IMR-90 (cell line): ENCODE results near the gene TTLL8. TPM values are rescaled to one million over a fixed set of nuclear protein-coding genes. Genes with fewer than 3 reads are reported as not detected.

Source experiments
- ATAC-seq: fragments of 200-7000 bp; cut with Tn5 transposase; 2 replicates; pipeline ENCODE4 v1.9.1; 2020; ENCODE audit warnings: low read depth, mild to moderate bottlenecking, moderate library complexity
- BruUV-seq: library from RNA; stranded (reverse); fragments of 400-500 nt; replicated peaks from 2 replicates; lab custom pipeline; 2021; lab: Mats Ljungman, UMichigan
- CTCF ChIA-PET: fragments of 300-600 bp; formaldehyde crosslinking; extraction: SDS; loops from one replicate; lab custom pipeline; 2021; ENCODE audit warnings: antibody characterized with exemption; lab: Yijun Ruan, JAX
- POLR2A ChIA-PET: fragments of 300-600 bp; sonication (Branson Sonifier 250); formaldehyde crosslinking; loops from one replicate; lab custom pipeline; 2022; ENCODE audit warnings: antibody characterized with exemption; ENCODE audit not compliant: unreplicated experiment; lab: Charles Lee
- DNase-seq: peaks from one replicate; pipeline ENCODE4 v3.0.0; 2013
- H2AFZ ChIP-seq: replicated peaks from 2 replicates; pipeline ENCODE3; 2013; ENCODE audit warnings: low read length, mild to moderate bottlenecking; ENCODE audit not compliant: poor library complexity
- H2AK5ac ChIP-seq: 2 replicates; pipeline ENCODE4 v1.6.1; 2013; ENCODE audit warnings: low read depth, low read length, inconsistent platforms
- H2AK9ac ChIP-seq: replicated peaks from 2 replicates; pipeline ENCODE3; 2013; ENCODE audit warnings: mild to moderate bottlenecking, low read depth, low read length, moderate library complexity; ENCODE audit not compliant: poor library complexity
- H2BK120ac ChIP-seq: 2 replicates; pipeline ENCODE4 v1.6.1; 2013; ENCODE audit warnings: low read depth, low read length, inconsistent platforms
- H2BK15ac ChIP-seq: 3 replicates; pipeline ENCODE4 v1.6.1; 2013; ENCODE audit warnings: low read depth, low read length, inconsistent platforms
- H2BK20ac ChIP-seq: 2 replicates; pipeline ENCODE4 v1.6.1; 2013; ENCODE audit warnings: low read depth, mild to moderate bottlenecking, inconsistent platforms, low read length, moderate library complexity
- H2BK5ac ChIP-seq: 2 replicates; pipeline ENCODE4 v1.6.1; 2013; ENCODE audit warnings: mild to moderate bottlenecking, low read depth, low read length, inconsistent platforms; ENCODE audit not compliant: poor library complexity, severe bottlenecking
- H3K14ac ChIP-seq: replicated peaks from 2 replicates; pipeline ENCODE4 v1.6.1; 2013; ENCODE audit warnings: low read depth, low read length, inconsistent platforms
- H3K18ac ChIP-seq: 2 replicates; pipeline ENCODE4 v1.6.1; 2013; ENCODE audit warnings: low read depth, low read length, control low read depth
- H3K23ac ChIP-seq: 2 replicates; pipeline ENCODE4 v1.6.1; 2013; ENCODE audit warnings: low read depth, low read length, inconsistent platforms
- H3K27ac ChIP-seq: 2 replicates; pipeline ENCODE4 v1.5.1; 2013; ENCODE audit warnings: mild to moderate bottlenecking, control low read depth, low read length; ENCODE audit not compliant: insufficient read depth
- H3K27me3 ChIP-seq: 2 replicates; pipeline ENCODE4 v1.6.1; 2013; ENCODE audit warnings: low read length; ENCODE audit not compliant: control insufficient read depth, insufficient read depth
- H3K36me3 ChIP-seq: 2 replicates; pipeline ENCODE4 v1.6.1; 2013; ENCODE audit warnings: low read length, mixed read lengths; ENCODE audit not compliant: control insufficient read depth, insufficient read depth
- H3K4ac ChIP-seq: 2 replicates; pipeline ENCODE4 v1.6.1; 2013; ENCODE audit warnings: low read depth, low read length, inconsistent platforms
- H3K4me1 ChIP-seq: 2 replicates; pipeline ENCODE4 v1.6.1; 2013; ENCODE audit warnings: low read length, mixed read lengths; ENCODE audit not compliant: control insufficient read depth, insufficient read depth
- H3K4me2 ChIP-seq: 2 replicates; pipeline ENCODE4 v1.6.1; 2013; ENCODE audit warnings: low read depth, mild to moderate bottlenecking, control low read depth, low read length, moderate library complexity
- H3K4me3 ChIP-seq: 2 replicates; pipeline ENCODE4 v1.5.1; 2013; ENCODE audit warnings: low read depth, mild to moderate bottlenecking, control low read depth, low read length, moderate library complexity; ENCODE audit not compliant: insufficient read depth
- H3K56ac ChIP-seq: 2 replicates; pipeline ENCODE4 v1.6.1; 2013; ENCODE audit warnings: low read length, inconsistent platforms; ENCODE audit not compliant: insufficient read depth; ENCODE audit errors: extremely low read depth
- H3K79me1 ChIP-seq, 2 experiments: 2 replicates each; pipeline ENCODE4 v1.6.1; 2013; ENCODE audit warnings: low read length in 2 of 2, inconsistent platforms in 1 of 2, low read depth in 1 of 2
- H3K9ac ChIP-seq: 2 replicates; pipeline ENCODE4 v1.6.1; 2013; ENCODE audit warnings: low read depth, low read length, control low read depth
- H3K9me1 ChIP-seq: 2 replicates; pipeline ENCODE4 v1.6.1; 2013; ENCODE audit warnings: low read length, inconsistent platforms; ENCODE audit not compliant: insufficient read depth
- H3K9me3 ChIP-seq: 2 replicates; pipeline ENCODE4 v1.6.1; 2013; ENCODE audit warnings: low read length; ENCODE audit not compliant: control insufficient read depth, insufficient read depth
- H4K20me1 ChIP-seq: 2 replicates; pipeline ENCODE4 v1.6.1; 2013; ENCODE audit warnings: low read length, inconsistent platforms; ENCODE audit not compliant: insufficient read depth
- H4K5ac ChIP-seq: 2 replicates; pipeline ENCODE4 v1.6.1; 2013; ENCODE audit warnings: mild to moderate bottlenecking, low read depth, low read length, control low read depth
- H4K8ac ChIP-seq, 2 experiments: 2 replicates each; pipeline ENCODE4 v1.6.1; 2013; ENCODE audit warnings: low read depth in 2 of 2, low read length in 2 of 2, control low read depth in 1 of 2, inconsistent platforms in 1 of 2
- H4K91ac ChIP-seq: 2 replicates; pipeline ENCODE4 v1.6.1; 2013; ENCODE audit warnings: low read depth, low read length, inconsistent platforms; ENCODE audit not compliant: insufficient read depth
- BHLHE40 ChIP-seq: fragments of 150-350 bp; IDR thresholded peaks from 2 replicates; pipeline ENCODE4 v1.6.1; 2016; ENCODE audit warnings: mild to moderate bottlenecking, low read depth, low read length
- CEBPB ChIP-seq: IDR thresholded peaks from 2 replicates; pipeline ENCODE4 v1.6.1; 2012; ENCODE audit warnings: low read depth, low read length, improper control_type of control experiment
- CHD1 ChIP-seq: IDR thresholded peaks from 2 replicates; pipeline ENCODE4 v1.6.1; 2012; ENCODE audit warnings: low read depth, low read length, improper control_type of control experiment
- CTCF ChIP-seq: conservative IDR thresholded peaks from 2 replicates; pipeline ENCODE4 v1.5.1; 2012; ENCODE audit warnings: mild to moderate bottlenecking, low read depth, low read length, improper control_type of control experiment
- FOS ChIP-seq: fragments of 150-350 bp; IDR thresholded peaks from 2 replicates; pipeline ENCODE4 v1.6.1; 2016; ENCODE audit warnings: low read depth, low read length
- MAFK ChIP-seq: IDR thresholded peaks from 2 replicates; pipeline ENCODE4 v1.6.1; 2012; ENCODE audit warnings: low read depth, low read length, improper control_type of control experiment
- MAZ ChIP-seq: IDR thresholded peaks from 2 replicates; pipeline ENCODE4 v1.6.1; 2012; ENCODE audit warnings: low read depth, mild to moderate bottlenecking, low read length, improper control_type of control experiment, moderate library complexity, borderline replicate concordance
- MXI1 ChIP-seq: IDR thresholded peaks from 2 replicates; pipeline ENCODE4 v1.6.1; 2012; ENCODE audit warnings: low read depth, mild to moderate bottlenecking, low read length, moderate library complexity, borderline replicate concordance
- NFE2L2 ChIP-seq: fragments of 150-350 bp; IDR thresholded peaks from 2 replicates; pipeline ENCODE4 v1.6.1; 2016; ENCODE audit warnings: low read depth, mild to moderate bottlenecking, low read length
- POLR2A ChIP-seq: IDR thresholded peaks from 2 replicates; pipeline ENCODE4 v1.6.1; 2012; ENCODE audit warnings: mild to moderate bottlenecking, low read depth, low read length
- RAD21 ChIP-seq: IDR thresholded peaks from 2 replicates; pipeline ENCODE4 v1.6.1; 2012; ENCODE audit warnings: low read length, improper control_type of control experiment
- RCOR1 ChIP-seq: IDR thresholded peaks from 2 replicates; pipeline ENCODE4 v1.6.1; 2012; ENCODE audit warnings: mild to moderate bottlenecking, low read length, improper control_type of control experiment; ENCODE audit not compliant: insufficient replicate concordance
- RFX5 ChIP-seq: IDR thresholded peaks from 2 replicates; pipeline ENCODE4 v1.8.0; 2012; ENCODE audit warnings: low read depth, mild to moderate bottlenecking, low read length, moderate library complexity
- SMC3 ChIP-seq: fragments of 150-350 bp; IDR thresholded peaks from 2 replicates; pipeline ENCODE4 v1.6.1; 2016; ENCODE audit warnings: low read depth, mild to moderate bottlenecking, antibody characterized with exemption, low read length, moderate library complexity
- WGBS, 2 experiments: methylation state at CpG; one replicate each; pipeline versions ENCODE4 v1.1.5 to v1.1.7; 2013; ENCODE audit warnings: missing lambda C conversion rate in 2 of 2; ENCODE audit not compliant: insufficient read length in 1 of 2; ENCODE audit errors: extremely low coverage in 2 of 2; 5-methylcytosine and 5-hydroxymethylcytosine counted together
- dilution Hi-C: fragments of 300-500 bp; cut with HindIII; formaldehyde crosslinking; loops from one replicate; pipeline ENCODE4 v1.14.3; 2018; ENCODE audit warnings: low sequenced_read_pairs; ENCODE audit not compliant: unreplicated experiment
- in situ Hi-C: fragments of 300-500 bp; cut with MboI; formaldehyde crosslinking; loops from 3 replicates; pipeline ENCODE4 v1.14.3; 2019; ENCODE audit warnings: low sequenced_read_pairs, inconsistent platforms, mixed read lengths
- intact Hi-C: fragments of 100-400 bp; cut with micrococcal nuclease; formaldehyde crosslinking; loops from 2 replicates; pipeline ENCODE4 v1.10.0; 2022
- polyA plus RNA-seq, 3 experiments: library from polyadenylated mRNA; depleted of rRNA; stranded (reverse); fragments of >200 nt; gene quantifications; 2 replicates each; pipeline ENCODE4 v1.2.3, GENCODE V29; 2012; ENCODE audit warnings: low replicate concordance in 1 of 3
- total RNA-seq: library from RNA; depleted of rRNA; stranded (reverse); fragments of >200 nt; gene quantifications from 2 replicates; pipeline ENCODE4 v1.2.3, GENCODE V29; 2012
- TF ChIP-seq, protein P1 (sequence below): fragments of 150-350 bp; IDR thresholded peaks from 2 replicates; pipeline ENCODE4 v1.6.1; 2017; ENCODE audit warnings: mild to moderate bottlenecking, antibody characterized with exemption, low read length, low read depth

TTLL8 gene
- total and polyA plus RNA-seq, 2 of the 4 experiments (the other 2 are of a cell fraction) = not detected

DNA sequence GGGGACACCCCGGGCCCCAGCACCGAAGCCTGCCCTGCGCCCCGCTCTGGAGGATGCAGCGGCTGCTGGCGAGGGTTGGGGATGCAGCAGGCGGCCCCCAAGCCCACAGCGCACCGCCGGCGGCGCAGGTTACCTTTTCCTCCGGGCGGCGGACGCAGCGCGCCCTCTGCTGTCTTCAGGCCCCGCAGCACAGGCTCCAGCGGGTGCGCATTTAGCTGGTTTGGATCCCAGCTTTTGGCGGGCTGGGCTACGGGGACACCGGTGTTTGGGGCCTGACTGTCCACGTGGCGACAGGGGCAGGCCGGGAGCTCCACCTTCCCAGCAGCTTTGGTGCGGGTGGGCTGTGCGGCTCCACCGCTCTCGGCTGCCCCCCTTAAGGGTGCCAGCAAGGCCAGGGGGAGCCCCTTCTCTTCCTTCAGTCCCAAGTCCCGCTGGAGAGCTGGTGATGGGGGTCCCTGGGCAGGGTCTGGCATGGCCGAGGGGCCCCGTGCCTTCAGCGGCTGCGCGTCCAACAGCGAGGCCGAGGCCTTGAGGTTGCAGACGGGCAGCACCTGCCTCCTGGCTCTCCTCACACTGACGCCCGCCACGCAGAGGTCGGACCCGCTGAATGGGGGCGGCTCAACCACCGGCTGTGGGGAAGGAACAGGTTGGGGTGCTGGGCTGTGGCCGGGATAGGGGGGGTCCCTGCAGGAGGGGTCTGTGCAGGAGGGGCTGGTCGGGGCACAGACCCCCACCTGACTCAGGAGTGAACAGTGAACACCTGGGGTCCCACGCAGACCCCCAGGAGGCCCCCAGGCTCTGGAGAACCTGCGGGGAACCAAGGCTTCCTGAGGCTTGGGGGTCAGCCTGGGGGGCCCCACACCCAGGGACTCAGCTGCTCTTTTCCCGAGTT is 27.6 kb downstream of the TTLL8 start:
- POLR2A ChIA-PET = no interaction called here
- peak; percentile 54 for DNase-seq
- dilution Hi-C loops = no loop called here
- 0 out of 2 replicates have a peak, but pooled peaks have one; percentile 38 for TF ChIP-seq POLR2A
- TF ChIP-seq MAFK = no peak
- TF ChIP-seq RAD21 = peak; percentile 96
- TF ChIP-seq NFE2L2 = no peak
- no peak for TF ChIP-seq CHD1
- no peak for TF ChIP-seq FOS
- TF ChIP-seq, protein P1, sequence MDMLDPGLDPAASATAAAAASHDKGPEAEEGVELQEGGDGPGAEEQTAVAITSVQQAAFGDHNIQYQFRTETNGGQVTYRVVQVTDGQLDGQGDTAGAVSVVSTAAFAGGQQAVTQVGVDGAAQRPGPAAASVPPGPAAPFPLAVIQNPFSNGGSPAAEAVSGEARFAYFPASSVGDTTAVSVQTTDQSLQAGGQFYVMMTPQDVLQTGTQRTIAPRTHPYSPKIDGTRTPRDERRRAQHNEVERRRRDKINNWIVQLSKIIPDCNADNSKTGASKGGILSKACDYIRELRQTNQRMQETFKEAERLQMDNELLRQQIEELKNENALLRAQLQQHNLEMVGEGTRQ = no peak
- no peak for TF ChIP-seq MXI1
- TF ChIP-seq SMC3 = peak; percentile 98
- TF ChIP-seq RFX5 = no peak
- no peak for TF ChIP-seq CEBPB
- no peak for TF ChIP-seq RCOR1
- TF ChIP-seq MAZ = peak; percentile 57; the same call in 1 of the 2 replicates
- no peak for TF ChIP-seq BHLHE40
- peak; percentile 95 for TF ChIP-seq CTCF

More for the DNA sequence above, 27.6 kb downstream of the TTLL8 start:
- H3K9me3 ChIP-seq = no peaks in the 10 kb centered on the region
- no peaks in the 10 kb centered on the region for H3K36me3 ChIP-seq
- in situ Hi-C loops = loop anchor here (5.0 kb wide), 1 partner anchor 98 kb away; no protein-coding TSS in a partner anchor
- ATAC-seq = peak; percentile 96
- H3K4me1 ChIP-seq = no peaks in the 10 kb centered on the region; the same call in 1 of the 2 replicates
- no peak overlapping the region for H3K14ac ChIP-seq
- no peak overlapping the region for H3K4me3 ChIP-seq
- H3K4ac ChIP-seq = no peak overlapping the region
- peak overlapping the region; percentile 67 for H2AFZ ChIP-seq
- no peak overlapping the region for H2AK5ac ChIP-seq
- H3K18ac ChIP-seq = no peak overlapping the region
- H3K79me1 ChIP-seq = no peaks in the 10 kb centered on the region
- peak overlapping the region; percentile 61 for H2AK9ac ChIP-seq
- no peak overlapping the region for H3K9ac ChIP-seq
- H4K5ac ChIP-seq = no peak overlapping the region
- intact Hi-C loops = loop anchor here (1.0 kb wide), 1 partner anchor 99 kb away; no protein-coding TSS in a partner anchor
- CTCF ChIA-PET = interaction anchor here (0.6 to 1.7 kb wide), 16 partner anchors 11 to 263 kb away, joined by 3 to 12 read pairs (median 3); no protein-coding TSS in a partner anchor
- H2BK5ac ChIP-seq = no peak overlapping the region
- H4K20me1 ChIP-seq = no peaks in the 10 kb centered on the region
- no peak overlapping the region for H3K27ac ChIP-seq
- H3K23ac ChIP-seq = no peak overlapping the region
- H2BK20ac ChIP-seq = no peak overlapping the region
- H2BK15ac ChIP-seq = no peak overlapping the region
- no peak overlapping the region for H3K4me2 ChIP-seq
- no peak overlapping the region for H4K91ac ChIP-seq
- BruUV-seq = no TSS peak
- H4K8ac ChIP-seq = no peak overlapping the region
- H2BK120ac ChIP-seq = no peak overlapping the region
- H3K56ac ChIP-seq = no peak overlapping the region
- H3K9me1 ChIP-seq = no peaks in the 10 kb centered on the region
- WGBS, 2 experiments = 11% methylated on average over 32 of the region's 52 CpGs; no CpG with 5 or more reads in 1 of the 2 experiments
- peaks cover 24% of the 10 kb centered on the region for H3K27me3 ChIP-seq
